ENCODE data around the gene FARS2. TPM values are rescaled to one million over a fixed set of nuclear protein-coding genes. Genes with fewer than 3 reads are reported as not detected.

Gene FARS2
- total RNA-seq, 1 donor from 2014 or later, result 21.9 TPM

- DNase-seq (ENCODE audit: extremely low spot score, unreplicated experiment), result no peak
- Mint-ChIP-seq H3K4me1 (ENCODE audit: unreplicated experiment) (peaks cover 6% of the 10 kb centered on the region), H3K27ac (no peak overlapping the region), H3K4me3 (no peak overlapping the region), H3K36me3 (no peaks in the 10 kb centered on the region), H3K27me3 (no peaks in the 10 kb centered on the region), H3K9me3 (no peaks in the 10 kb centered on the region)
- TF ChIP-seq CTCF (conservative IDR thresholded peaks at IDR 0.05), result no peak
Measured at GRCh38 chr6:5390177-5390576, 128.9 kb downstream of the FARS2 start.

DNA sequence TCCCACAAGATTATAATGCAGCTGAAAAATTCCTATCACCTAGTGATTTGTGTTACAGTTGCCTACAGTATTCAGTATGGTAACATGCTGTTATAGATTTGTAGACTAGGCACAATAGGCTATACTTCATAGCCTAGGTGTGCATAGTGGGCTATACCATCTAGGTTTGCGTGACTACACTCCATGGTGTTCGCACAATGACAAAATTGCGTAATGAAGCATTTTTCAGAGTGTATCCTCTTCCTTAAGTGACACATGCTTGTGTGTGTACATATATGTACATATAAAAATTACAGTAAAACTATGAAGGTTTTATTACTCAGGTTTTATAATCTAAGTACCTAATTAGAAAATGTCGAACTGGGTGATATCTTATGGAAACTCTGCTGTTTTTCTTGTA lies 133.0 kb downstream of the FARS2 start:
- no peak overlapping the region for H3K27ac Mint-ChIP-seq
- DNase-seq (ENCODE audit: extremely low spot score, unreplicated experiment), result no peak
- H3K27me3 Mint-ChIP-seq, result no peaks in the 10 kb centered on the region
- H3K9me3 Mint-ChIP-seq, result no peaks in the 10 kb centered on the region
- no peak overlapping the region for H3K4me3 Mint-ChIP-seq
- peaks cover 6% of the 10 kb centered on the region for H3K4me1 Mint-ChIP-seq (ENCODE audit: unreplicated experiment)
- no peaks in the 10 kb centered on the region for H3K36me3 Mint-ChIP-seq
- no peak for TF ChIP-seq CTCF (conservative IDR thresholded peaks at IDR 0.05)

- Mint-ChIP-seq H3K27ac (no peak overlapping the region), H3K4me1 (ENCODE audit: unreplicated experiment) (peaks cover 3% of the 10 kb centered on the region), H3K9me3 (no peaks in the 10 kb centered on the region), H3K27me3 (no peaks in the 10 kb centered on the region), H3K36me3 (no peaks in the 10 kb centered on the region), H3K4me3 (no peak overlapping the region)
- peak; percentile 49 for TF ChIP-seq CTCF (conservative IDR thresholded peaks at IDR 0.05)
- DNase-seq (ENCODE audit: extremely low spot score, unreplicated experiment), result no peak
Measured at GRCh38 chr6:5395719-5396118, 134.4 kb downstream of the FARS2 start.

DNA sequence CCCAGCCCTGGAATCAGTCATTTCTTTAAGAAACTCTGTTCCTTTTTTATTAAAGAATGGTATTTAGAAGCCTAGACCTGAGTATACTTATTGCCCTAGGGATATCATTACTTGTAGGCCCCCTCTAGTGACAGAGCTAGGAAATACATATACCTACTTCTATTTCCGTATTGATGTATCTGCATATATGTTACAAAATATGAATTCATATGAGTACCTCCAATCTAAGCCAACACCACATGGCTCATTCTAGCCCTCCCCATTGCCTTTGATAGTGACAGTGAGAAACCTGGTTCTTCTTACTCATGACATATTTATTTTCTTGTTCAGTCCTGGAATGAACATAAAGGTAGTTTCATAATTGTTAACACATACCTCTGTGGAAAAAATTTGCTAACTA lies 137.2 kb downstream of the FARS2 start:
- Mint-ChIP-seq H3K4me1 (ENCODE audit: unreplicated experiment) (no peaks in the 10 kb centered on the region), H3K36me3 (no peaks in the 10 kb centered on the region), H3K27ac (no peak overlapping the region), H3K4me3 (no peak overlapping the region), H3K9me3 (no peaks in the 10 kb centered on the region), H3K27me3 (no peaks in the 10 kb centered on the region)
- no peak for DNase-seq (ENCODE audit: extremely low spot score, unreplicated experiment)
- TF ChIP-seq CTCF (conservative IDR thresholded peaks at IDR 0.05), result peak; percentile 68

DNA sequence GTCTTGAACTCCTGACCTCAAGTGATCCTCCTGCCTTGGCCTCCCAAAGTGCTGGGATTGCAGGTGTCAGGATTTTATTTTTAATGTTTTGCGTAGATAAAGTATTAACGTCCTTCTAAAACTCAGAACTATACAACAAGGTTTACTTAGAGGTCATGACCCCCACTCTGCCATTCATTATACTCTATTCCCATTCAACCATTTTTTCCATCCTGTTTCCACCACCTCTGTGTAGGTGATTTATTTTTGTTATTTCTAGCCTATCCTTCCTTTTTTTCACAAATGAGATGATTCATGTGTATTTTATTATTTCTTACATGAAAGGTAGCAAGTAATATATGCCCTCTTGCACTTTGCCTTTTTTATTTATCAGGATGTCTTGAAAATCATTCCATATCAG lies 138.1 kb downstream of the FARS2 start:
- no peak overlapping the region for H3K4me3 Mint-ChIP-seq
- no peaks in the 10 kb centered on the region for H3K36me3 Mint-ChIP-seq
- H3K27ac Mint-ChIP-seq, result no peak overlapping the region
- no peaks in the 10 kb centered on the region for H3K9me3 Mint-ChIP-seq
- H3K27me3 Mint-ChIP-seq, result no peaks in the 10 kb centered on the region
- no peak for TF ChIP-seq CTCF (conservative IDR thresholded peaks at IDR 0.05)
- no peaks in the 10 kb centered on the region for H3K4me1 Mint-ChIP-seq (ENCODE audit: unreplicated experiment)
- DNase-seq (ENCODE audit: extremely low spot score, unreplicated experiment), result no peak
